ENCODE results near the gene FCRL1. TPM values are rescaled to one million over a fixed set of nuclear protein-coding genes. Genes with fewer than 3 reads are reported as not detected.

Gene FCRL1
- total RNA-seq, 1 donor from 2014 or later = not detected

DNA sequence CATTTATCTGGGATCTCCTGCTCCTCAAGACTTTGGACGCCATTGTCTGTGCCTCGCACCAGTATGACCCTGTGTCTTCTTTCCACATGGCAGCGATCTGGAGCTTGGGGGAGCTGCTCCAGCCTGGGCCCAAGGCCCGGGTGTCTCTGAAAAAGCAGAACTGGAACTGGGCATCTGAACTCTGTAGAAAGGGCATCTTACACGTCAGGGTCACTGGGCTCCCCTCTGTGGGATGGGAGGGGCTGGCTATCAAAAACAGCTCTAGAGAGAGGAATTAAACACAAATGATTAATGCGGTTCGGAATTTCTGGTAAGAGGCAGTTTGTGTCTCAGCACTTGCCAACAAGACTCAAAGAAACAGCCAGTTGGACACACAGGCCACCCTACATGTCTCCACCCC is 16.1 kb downstream of the FCRL1 start:
- Mint-ChIP-seq H3K27ac (ENCODE audit: unreplicated experiment) (no peak overlapping the region), H3K36me3 (ENCODE audit: low read depth, unreplicated experiment) (no peaks in the 10 kb centered on the region), H3K27me3 (ENCODE audit: unreplicated experiment) (peaks cover 2% of the 10 kb centered on the region), H3K4me1 (ENCODE audit: unreplicated experiment) (no peaks in the 10 kb centered on the region), H3K4me3 (ENCODE audit: unreplicated experiment) (no peak overlapping the region), H3K9me3 (ENCODE audit: unreplicated experiment) (no peaks in the 10 kb centered on the region)
- no peak for DNase-seq (ENCODE audit: low spot score)
- TF ChIP-seq, protein P1, sequence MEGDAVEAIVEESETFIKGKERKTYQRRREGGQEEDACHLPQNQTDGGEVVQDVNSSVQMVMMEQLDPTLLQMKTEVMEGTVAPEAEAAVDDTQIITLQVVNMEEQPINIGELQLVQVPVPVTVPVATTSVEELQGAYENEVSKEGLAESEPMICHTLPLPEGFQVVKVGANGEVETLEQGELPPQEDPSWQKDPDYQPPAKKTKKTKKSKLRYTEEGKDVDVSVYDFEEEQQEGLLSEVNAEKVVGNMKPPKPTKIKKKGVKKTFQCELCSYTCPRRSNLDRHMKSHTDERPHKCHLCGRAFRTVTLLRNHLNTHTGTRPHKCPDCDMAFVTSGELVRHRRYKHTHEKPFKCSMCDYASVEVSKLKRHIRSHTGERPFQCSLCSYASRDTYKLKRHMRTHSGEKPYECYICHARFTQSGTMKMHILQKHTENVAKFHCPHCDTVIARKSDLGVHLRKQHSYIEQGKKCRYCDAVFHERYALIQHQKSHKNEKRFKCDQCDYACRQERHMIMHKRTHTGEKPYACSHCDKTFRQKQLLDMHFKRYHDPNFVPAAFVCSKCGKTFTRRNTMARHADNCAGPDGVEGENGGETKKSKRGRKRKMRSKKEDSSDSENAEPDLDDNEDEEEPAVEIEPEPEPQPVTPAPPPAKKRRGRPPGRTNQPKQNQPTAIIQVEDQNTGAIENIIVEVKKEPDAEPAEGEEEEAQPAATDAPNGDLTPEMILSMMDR (IDR thresholded peaks at IDR 0.05; ENCODE audit: unreplicated experiment) = no peak

DNA sequence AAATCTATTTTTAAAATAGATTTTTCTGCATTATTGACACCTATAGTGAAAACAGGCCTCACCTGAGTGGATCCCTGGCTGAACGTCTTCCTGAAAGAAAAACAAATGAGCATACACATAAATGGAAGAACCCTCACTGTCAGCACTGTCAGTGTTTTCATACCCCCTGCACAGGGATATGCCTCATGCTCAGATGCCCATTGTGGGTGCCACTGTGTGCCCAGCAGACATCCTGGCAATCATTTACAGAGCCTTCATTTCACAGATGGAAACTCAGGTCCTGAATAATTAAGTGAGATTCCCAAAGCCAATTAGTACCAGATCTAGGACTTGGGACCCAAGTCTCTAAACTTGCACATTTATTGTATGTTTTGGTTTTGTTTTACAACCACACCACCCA is 19.9 kb downstream of the FCRL1 start:
- Mint-ChIP-seq H3K27ac (ENCODE audit: unreplicated experiment) (no peak overlapping the region), H3K4me1 (ENCODE audit: unreplicated experiment) (no peaks in the 10 kb centered on the region), H3K9me3 (ENCODE audit: unreplicated experiment) (no peaks in the 10 kb centered on the region), H3K27me3 (ENCODE audit: unreplicated experiment) (peaks cover 4% of the 10 kb centered on the region), H3K36me3 (ENCODE audit: low read depth, unreplicated experiment) (no peaks in the 10 kb centered on the region), H3K4me3 (ENCODE audit: unreplicated experiment) (no peak overlapping the region)
- no peak for DNase-seq (ENCODE audit: low spot score)
- TF ChIP-seq, protein P1 (IDR thresholded peaks at IDR 0.05; ENCODE audit: unreplicated experiment) = no peak

DNA sequence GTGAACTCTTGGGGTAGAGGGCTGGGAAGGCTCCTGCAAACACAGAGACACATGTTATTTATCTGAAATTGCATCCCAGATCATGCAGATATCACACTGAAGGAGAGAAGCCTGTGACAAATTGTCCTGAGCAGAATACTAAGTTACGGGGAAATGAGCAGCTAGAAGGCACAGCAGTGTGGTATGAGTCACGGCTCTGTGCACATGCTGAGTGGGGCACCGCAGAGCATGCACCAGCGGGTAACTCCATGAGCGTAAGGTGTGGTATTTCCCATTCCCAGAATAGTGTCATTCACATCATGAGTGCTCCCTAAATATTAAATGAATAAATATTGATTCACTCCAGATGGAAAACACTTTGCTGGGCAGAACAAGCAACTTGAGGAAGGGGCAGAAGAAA is 21.7 kb downstream of the FCRL1 start:
- Mint-ChIP-seq H3K4me3 (ENCODE audit: unreplicated experiment) (no peak overlapping the region), H3K27ac (ENCODE audit: unreplicated experiment) (no peak overlapping the region), H3K4me1 (ENCODE audit: unreplicated experiment) (no peaks in the 10 kb centered on the region), H3K9me3 (ENCODE audit: unreplicated experiment) (no peaks in the 10 kb centered on the region), H3K27me3 (ENCODE audit: unreplicated experiment) (peaks cover 2% of the 10 kb centered on the region), H3K36me3 (ENCODE audit: low read depth, unreplicated experiment) (no peaks in the 10 kb centered on the region)
- TF ChIP-seq, protein P1 (IDR thresholded peaks at IDR 0.05; ENCODE audit: unreplicated experiment) = no peak
- DNase-seq (ENCODE audit: low spot score) = no peak

DNA sequence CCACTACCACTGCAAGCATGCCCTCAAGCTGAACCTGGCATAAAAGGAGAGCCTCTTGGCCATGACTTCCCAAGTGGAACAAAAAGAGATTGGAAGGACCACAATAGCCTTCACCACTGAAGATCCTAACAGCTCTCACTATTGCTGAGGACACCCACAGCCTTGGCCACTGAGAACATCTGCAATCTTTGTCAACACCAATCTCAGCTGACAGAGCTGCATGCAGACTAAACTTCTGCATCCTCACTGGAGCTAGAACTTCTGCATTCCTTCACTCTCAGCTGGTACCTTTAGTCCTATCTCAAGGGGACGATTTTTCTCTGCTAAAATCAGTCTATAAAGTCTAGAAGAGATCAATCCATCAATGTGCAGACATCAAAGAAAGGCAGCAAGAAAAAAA is 34.7 kb downstream of the FCRL1 start:
- no peak overlapping the region for H3K27ac Mint-ChIP-seq (ENCODE audit: unreplicated experiment)
- TF ChIP-seq, protein P1 (IDR thresholded peaks at IDR 0.05; ENCODE audit: unreplicated experiment) = no peak
- no peaks in the 10 kb centered on the region for H3K9me3 Mint-ChIP-seq (ENCODE audit: unreplicated experiment)
- H3K27me3 Mint-ChIP-seq (ENCODE audit: unreplicated experiment) = no peaks in the 10 kb centered on the region
- H3K4me3 Mint-ChIP-seq (ENCODE audit: unreplicated experiment) = no peak overlapping the region
- H3K36me3 Mint-ChIP-seq (ENCODE audit: low read depth, unreplicated experiment) = no peaks in the 10 kb centered on the region
- no peak for DNase-seq (ENCODE audit: low spot score)
- no peaks in the 10 kb centered on the region for H3K4me1 Mint-ChIP-seq (ENCODE audit: unreplicated experiment)

DNA sequence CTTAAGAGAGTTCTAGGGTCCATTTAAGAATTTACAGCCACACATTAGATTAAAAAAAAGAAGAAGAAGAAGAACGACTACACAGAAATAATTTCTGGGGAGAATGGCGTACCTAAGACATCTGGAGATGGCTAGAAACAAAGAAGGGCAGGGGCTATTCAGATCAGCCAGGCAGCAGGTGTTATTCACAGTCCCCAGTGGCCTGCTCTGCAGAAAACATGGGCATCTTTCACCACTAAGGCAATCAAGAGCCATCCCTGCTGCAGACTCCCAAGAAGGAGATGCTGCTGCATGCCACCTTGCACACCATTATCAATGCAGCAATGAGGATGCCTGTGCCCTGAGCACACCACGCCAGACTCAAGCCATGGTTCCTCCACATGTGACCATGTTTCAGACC is 35.1 kb downstream of the FCRL1 start:
- TF ChIP-seq, protein P1 (IDR thresholded peaks at IDR 0.05; ENCODE audit: unreplicated experiment) = no peak
- H3K4me3 Mint-ChIP-seq (ENCODE audit: unreplicated experiment) = no peak overlapping the region
- no peaks in the 10 kb centered on the region for H3K36me3 Mint-ChIP-seq (ENCODE audit: low read depth, unreplicated experiment)
- no peaks in the 10 kb centered on the region for H3K27me3 Mint-ChIP-seq (ENCODE audit: unreplicated experiment)
- no peaks in the 10 kb centered on the region for H3K9me3 Mint-ChIP-seq (ENCODE audit: unreplicated experiment)
- no peak overlapping the region for H3K27ac Mint-ChIP-seq (ENCODE audit: unreplicated experiment)
- DNase-seq (ENCODE audit: low spot score) = no peak
- no peaks in the 10 kb centered on the region for H3K4me1 Mint-ChIP-seq (ENCODE audit: unreplicated experiment)
